ENCODE results near the gene MAP2K5. TPM values are rescaled to one million over a fixed set of nuclear protein-coding genes. Genes with fewer than 3 reads are reported as not detected.

MAP2K5 gene
- total RNA-seq, 4 donors from 2014 or later, result 10.2 to 13.8 (median 11.9) TPM

- H3K4me1 ChIP-seq, result no peaks in the 10 kb centered on the region
- TF ChIP-seq EP300 (IDR thresholded peaks at IDR 0.05) (no peak), CTCF (IDR thresholded peaks at IDR 0.05) (no peak), POLR2A (IDR thresholded peaks at IDR 0.05) (no peak)
- no peak overlapping the region for H3K27ac ChIP-seq
- DNase-seq (ENCODE audit: low spot score in 2 of 2), result no peak
- no peaks in the 10 kb centered on the region for H3K27me3 ChIP-seq
- peaks cover 0 to under 1% (median under 1%) of the 10 kb centered on the region in 4 donors for H3K9me3 ChIP-seq
- no peak overlapping the region for H3K4me3 ChIP-seq
- WGBS, 2 donors, result 72 to 73% methylated on average over 3 of the region's 3 CpGs
- H3K36me3 ChIP-seq, result peaks cover 0 to 14% (median 0%) of the 10 kb centered on the region in 3 donors
These were observed 148.4 kb downstream of the MAP2K5 start for GRCh38 chr15:67690936-67691335.

- DNase-seq (ENCODE audit: low spot score in 2 of 2), result no peak
- H3K27me3 ChIP-seq, result no peaks in the 10 kb centered on the region
- H3K4me3 ChIP-seq, result no peak overlapping the region
- H3K36me3 ChIP-seq, result peaks cover 0 to 17% (median 0%) of the 10 kb centered on the region in 3 donors
- WGBS, 2 donors, result 35 to 47% methylated on average over 4 of the region's 4 CpGs
- no peak for TF ChIP-seq CTCF (IDR thresholded peaks at IDR 0.05)
- TF ChIP-seq POLR2A (IDR thresholded peaks at IDR 0.05), result no peak
- no peak for TF ChIP-seq EP300 (IDR thresholded peaks at IDR 0.05)
- no peak overlapping the region for H3K27ac ChIP-seq
- no peaks in the 10 kb centered on the region for H3K4me1 ChIP-seq
- H3K9me3 ChIP-seq, result no peaks in the 10 kb centered on the region
These were observed 148.9 kb downstream of the MAP2K5 start for GRCh38 chr15:67691450-67691849.

- no peaks in the 10 kb centered on the region for H3K27me3 ChIP-seq
- TF ChIP-seq EP300 (IDR thresholded peaks at IDR 0.05), result no peak
- TF ChIP-seq POLR2A (IDR thresholded peaks at IDR 0.05), result no peak
- no peak for TF ChIP-seq CTCF (IDR thresholded peaks at IDR 0.05)
- H3K9me3 ChIP-seq, result no peaks in the 10 kb centered on the region
- no peak for DNase-seq (ENCODE audit: low spot score in 2 of 2)
- no peak overlapping the region for H3K27ac ChIP-seq
- peaks cover 0 to 22% (median 0%) of the 10 kb centered on the region in 3 donors for H3K36me3 ChIP-seq
- H3K4me1 ChIP-seq, result no peaks in the 10 kb centered on the region
- H3K4me3 ChIP-seq, result no peak overlapping the region
- WGBS, 2 donors, result 75 to 83% methylated on average over 3 of the region's 3 CpGs
These were observed 150.1 kb downstream of the MAP2K5 start for GRCh38 chr15:67692573-67692972.

- Histone ChIP-seq H3K4me3 (no peak overlapping the region), H3K27me3 (no peaks in the 10 kb centered on the region), H3K4me1 (no peaks in the 10 kb centered on the region), H3K9me3 (no peaks in the 10 kb centered on the region), H3K36me3 (peaks cover 0 to 45% (median 0%) of the 10 kb centered on the region in 3 donors), H3K27ac (no peak overlapping the region)
- DNase-seq (ENCODE audit: low spot score in 2 of 2), result no peak
- TF ChIP-seq EP300 (IDR thresholded peaks at IDR 0.05) (no peak), CTCF (IDR thresholded peaks at IDR 0.05) (no peak), POLR2A (IDR thresholded peaks at IDR 0.05) (no peak)
- WGBS, 2 donors, result 97 to 100% methylated on average over 1 of the region's 1 CpG
These were observed 153.6 kb downstream of the MAP2K5 start for GRCh38 chr15:67696087-67696486.

GRCh38 chr15:67700023-67700422, 157.5 kb downstream of the MAP2K5 start:
- DNase-seq (ENCODE audit: low spot score in 2 of 2), result no peak
- Histone ChIP-seq H3K4me1 (no peaks in the 10 kb centered on the region), H3K27ac (no peak overlapping the region), H3K27me3 (no peaks in the 10 kb centered on the region), H3K36me3 (peaks cover 0 to 51% (median 0%) of the 10 kb centered on the region in 3 donors), H3K4me3 (no peak overlapping the region), H3K9me3 (no peaks in the 10 kb centered on the region)
- TF ChIP-seq CTCF (IDR thresholded peaks at IDR 0.05) (no peak), POLR2A (IDR thresholded peaks at IDR 0.05) (no peak), EP300 (IDR thresholded peaks at IDR 0.05) (no peak)
- WGBS, 2 donors, result 85 to 95% methylated on average over 2 of the region's 2 CpGs

Data from tibial nerve (tissue), 4 donors.